GM12878 (cell line): Measurements from ENCODE around the gene DOK1. TPM values are rescaled to one million over a fixed set of nuclear protein-coding genes. Genes with fewer than 3 reads are reported as not detected.

Experiments
- IRF4 ChIP-seq: IDR thresholded peaks from 2 replicates; pipeline ENCODE4 v1.6.1; 2011; ENCODE audit warnings: low read depth, low read length
- LARP7 ChIP-seq: fragments of 450-650 bp; IDR thresholded peaks from 2 replicates; pipeline ENCODE4 v1.6.1; 2017; ENCODE audit warnings: mild to moderate bottlenecking
- MYB ChIP-seq: fragments of 150-350 bp; IDR thresholded peaks from 2 replicates; pipeline ENCODE4 v1.6.1; 2014; ENCODE audit warnings: mild to moderate bottlenecking, low read depth, low read length, borderline replicate concordance
- NFYB ChIP-seq: IDR thresholded peaks from 2 replicates; pipeline ENCODE4 v1.6.1; 2011; ENCODE audit warnings: low read depth, mild to moderate bottlenecking, low read length, improper control_type of control experiment, moderate library complexity; ENCODE audit not compliant: insufficient read depth
- NR2C1 ChIP-seq: fragments of 450-650 bp; IDR thresholded peaks from 2 replicates; pipeline ENCODE4 v1.6.1; 2017; ENCODE audit warnings: antibody characterized with exemption, mild to moderate bottlenecking, moderate library complexity
- NR2C2 ChIP-seq: IDR thresholded peaks from 2 replicates; pipeline ENCODE4 v1.6.1; 2011; ENCODE audit warnings: borderline replicate concordance, low read depth; ENCODE audit not compliant: control insufficient read depth, insufficient read length
- NR2F1 ChIP-seq: fragments of 450-650 bp; conservative IDR thresholded peaks from 2 replicates; pipeline ENCODE4 v1.6.1; 2017; ENCODE audit warnings: mild to moderate bottlenecking
- PML ChIP-seq: IDR thresholded peaks from 2 replicates; pipeline ENCODE4 v1.6.1; 2012; ENCODE audit warnings: low read length, inconsistent platforms
- RCOR1 ChIP-seq: conservative IDR thresholded peaks from 2 replicates; pipeline ENCODE4 v1.6.1; 2012; ENCODE audit warnings: low read depth, low read length, improper control_type of control experiment
- SMAD1 ChIP-seq: fragments of 450-650 bp; IDR thresholded peaks from 2 replicates; pipeline ENCODE4 v1.6.1; 2018; ENCODE audit warnings: mild to moderate bottlenecking, low read depth; ENCODE audit not compliant: partially characterized antibody
- SMARCA5 ChIP-seq: fragments of 450-650 bp; IDR thresholded peaks from 2 replicates; pipeline ENCODE4 v1.6.1; 2017; ENCODE audit warnings: mild to moderate bottlenecking
- SMC3 ChIP-seq: IDR thresholded peaks from 2 replicates; pipeline ENCODE4 v1.6.1; 2011; ENCODE audit warnings: low read length, improper control_type of control experiment, borderline replicate concordance
- SREBF2 ChIP-seq: IDR thresholded peaks from 2 replicates; pipeline ENCODE4 v1.6.1; 2012; ENCODE audit warnings: mild to moderate bottlenecking, low read length
- STAT1 ChIP-seq: fragments of 450-650 bp; conservative IDR thresholded peaks from 2 replicates; pipeline ENCODE4 v1.6.1; 2014; ENCODE audit warnings: antibody characterized with exemption, mild to moderate bottlenecking
- TARDBP ChIP-seq: IDR thresholded peaks from 2 replicates; pipeline ENCODE4 v1.6.1; 2016; ENCODE audit warnings: borderline replicate concordance
- ZNF207 ChIP-seq: fragments of 450-650 bp; IDR thresholded peaks from 2 replicates; pipeline ENCODE4 v1.6.1; 2014; ENCODE audit warnings: antibody characterized with exemption, mild to moderate bottlenecking, borderline replicate concordance
- ZNF384 ChIP-seq: IDR thresholded peaks from 2 replicates; pipeline ENCODE4 v1.6.1; 2012; ENCODE audit warnings: low read depth, mild to moderate bottlenecking, low read length, improper control_type of control experiment, borderline replicate concordance
- polyA plus RNA-seq, 11 experiments: library from polyadenylated mRNA; depleted of rRNA in 4 of 11; unstranded in 6 of 11; stranded (reverse) in 5 of 11; fragments of >200 nt; fragmentation: Nextera tagmentation in 4 of 11; fragmentation: Illumina TruSeq in 1 of 11; extraction: Ambion mirVana in 4 of 11; extraction: Trizol in 1 of 11; gene quantifications; 1 replicate in 1 of 11; 2 replicates in 10 of 11; pipeline versions ENCODE4 v1.2.1 to v1.2.3, GENCODE V29; 2011 to 2016; ENCODE audit warnings: inconsistent platforms in 2 of 11, missing spikeins in 2 of 11, low read depth in 1 of 11
- total RNA-seq, 4 experiments: library from RNA; depleted of rRNA in 3 of 4; stranded (reverse); fragments of >200 nt in 3 of 4; fragmentation: Illumina TruSeq in 1 of 4; extraction: Trizol in 1 of 4; gene quantifications; 2 replicates each; pipeline versions ENCODE4 v1.2.1 to v1.2.3, GENCODE V29; 2013 to 2021
- TF ChIP-seq, protein P1 (sequence below): fragments of 450-650 bp; IDR thresholded peaks from 2 replicates; pipeline ENCODE4 v1.6.1; 2016; ENCODE audit warnings: mild to moderate bottlenecking
- TF ChIP-seq, protein P2 (sequence below): fragments of 450-650 bp; IDR thresholded peaks from 2 replicates; pipeline ENCODE4 v1.6.1; 2016; ENCODE audit warnings: mild to moderate bottlenecking, moderate library complexity, borderline replicate concordance
- TF ChIP-seq, protein P3 (sequence below): fragments of 450-650 bp; formaldehyde crosslinking; IDR thresholded peaks from 2 replicates; pipeline ENCODE4 v1.4.0; 2022; ENCODE audit warnings: mild to moderate bottlenecking, moderate library complexity
- TF ChIP-seq, protein P4 (sequence below): IDR thresholded peaks from 2 replicates; pipeline ENCODE4 v1.6.1; 2012; ENCODE audit warnings: low read depth, low read length, improper control_type of control experiment

DOK1 gene
- total and polyA plus RNA-seq, 10 of the 15 experiments (the other 5 are each of a cell fraction or from before 2014, with no cell fraction given), result 1.4 to 104 (median 59.7) TPM

DNA sequence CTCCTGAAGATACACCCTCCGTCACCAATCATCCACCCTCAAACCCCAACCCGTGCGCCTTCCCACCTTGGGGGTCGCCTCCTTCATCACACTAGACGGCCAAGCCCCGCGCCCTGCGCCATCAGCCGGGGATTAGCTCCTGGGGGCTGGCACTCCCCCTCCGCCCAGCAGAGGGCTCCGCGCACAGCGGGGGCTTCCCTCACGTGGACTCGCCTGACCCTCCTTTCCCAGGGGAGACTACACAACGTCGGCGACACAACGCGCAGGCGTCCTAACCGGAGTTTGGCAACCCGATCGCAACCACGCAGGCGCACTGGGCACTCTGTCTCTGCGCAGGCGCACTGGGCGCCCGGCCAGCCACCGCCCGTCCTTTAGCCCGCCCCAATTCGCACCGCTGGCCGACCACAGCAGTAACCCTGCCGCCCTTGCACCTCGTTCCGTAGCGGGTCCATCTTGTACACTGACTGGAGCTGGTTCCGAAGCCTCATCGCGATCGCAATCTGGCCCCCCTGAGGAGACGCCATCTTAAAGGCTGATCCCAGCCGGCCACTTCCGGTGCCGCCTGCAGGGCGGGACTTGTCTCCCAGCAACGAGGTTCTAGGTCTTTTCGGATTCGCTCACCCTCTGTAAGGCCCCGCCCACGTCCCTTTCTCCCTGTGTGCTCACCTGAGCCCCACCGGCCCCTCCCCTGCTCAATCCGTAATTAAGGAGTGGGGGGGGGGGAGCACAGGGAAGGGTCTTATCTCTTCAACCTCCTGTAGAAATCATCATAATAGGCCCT, 47.2 kb upstream of the DOK1 start, which contains the start of gene PCGF1 (continued):
- no peak; the same call in 1 of the 2 replicates for TF ChIP-seq NR2C1
- TF ChIP-seq, protein P1, sequence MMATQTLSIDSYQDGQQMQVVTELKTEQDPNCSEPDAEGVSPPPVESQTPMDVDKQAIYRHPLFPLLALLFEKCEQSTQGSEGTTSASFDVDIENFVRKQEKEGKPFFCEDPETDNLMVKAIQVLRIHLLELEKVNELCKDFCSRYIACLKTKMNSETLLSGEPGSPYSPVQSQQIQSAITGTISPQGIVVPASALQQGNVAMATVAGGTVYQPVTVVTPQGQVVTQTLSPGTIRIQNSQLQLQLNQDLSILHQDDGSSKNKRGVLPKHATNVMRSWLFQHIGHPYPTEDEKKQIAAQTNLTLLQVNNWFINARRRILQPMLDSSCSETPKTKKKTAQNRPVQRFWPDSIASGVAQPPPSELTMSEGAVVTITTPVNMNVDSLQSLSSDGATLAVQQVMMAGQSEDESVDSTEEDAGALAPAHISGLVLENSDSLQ, result peak; percentile 21; the same call in 1 of the 2 replicates
- TF ChIP-seq, protein P2, sequence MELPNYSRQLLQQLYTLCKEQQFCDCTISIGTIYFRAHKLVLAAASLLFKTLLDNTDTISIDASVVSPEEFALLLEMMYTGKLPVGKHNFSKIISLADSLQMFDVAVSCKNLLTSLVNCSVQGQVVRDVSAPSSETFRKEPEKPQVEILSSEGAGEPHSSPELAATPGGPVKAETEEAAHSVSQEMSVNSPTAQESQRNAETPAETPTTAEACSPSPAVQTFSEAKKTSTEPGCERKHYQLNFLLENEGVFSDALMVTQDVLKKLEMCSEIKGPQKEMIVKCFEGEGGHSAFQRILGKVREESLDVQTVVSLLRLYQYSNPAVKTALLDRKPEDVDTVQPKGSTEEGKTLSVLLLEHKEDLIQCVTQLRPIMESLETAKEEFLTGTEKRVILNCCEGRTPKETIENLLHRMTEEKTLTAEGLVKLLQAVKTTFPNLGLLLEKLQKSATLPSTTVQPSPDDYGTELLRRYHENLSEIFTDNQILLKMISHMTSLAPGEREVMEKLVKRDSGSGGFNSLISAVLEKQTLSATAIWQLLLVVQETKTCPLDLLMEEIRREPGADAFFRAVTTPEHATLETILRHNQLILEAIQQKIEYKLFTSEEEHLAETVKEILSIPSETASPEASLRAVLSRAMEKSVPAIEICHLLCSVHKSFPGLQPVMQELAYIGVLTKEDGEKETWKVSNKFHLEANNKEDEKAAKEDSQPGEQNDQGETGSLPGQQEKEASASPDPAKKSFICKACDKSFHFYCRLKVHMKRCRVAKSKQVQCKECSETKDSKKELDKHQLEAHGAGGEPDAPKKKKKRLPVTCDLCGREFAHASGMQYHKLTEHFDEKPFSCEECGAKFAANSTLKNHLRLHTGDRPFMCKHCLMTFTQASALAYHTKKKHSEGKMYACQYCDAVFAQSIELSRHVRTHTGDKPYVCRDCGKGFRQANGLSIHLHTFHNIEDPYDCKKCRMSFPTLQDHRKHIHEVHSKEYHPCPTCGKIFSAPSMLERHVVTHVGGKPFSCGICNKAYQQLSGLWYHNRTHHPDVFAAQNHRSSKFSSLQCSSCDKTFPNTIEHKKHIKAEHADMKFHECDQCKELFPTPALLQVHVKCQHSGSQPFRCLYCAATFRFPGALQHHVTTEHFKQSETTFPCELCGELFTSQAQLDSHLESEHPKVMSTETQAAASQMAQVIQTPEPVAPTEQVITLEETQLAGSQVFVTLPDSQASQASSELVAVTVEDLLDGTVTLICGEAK, result peak; percentile 90
- TF ChIP-seq NFYB, result peak; percentile 55; the same call in 1 of the 2 replicates
- TF ChIP-seq, protein P3, sequence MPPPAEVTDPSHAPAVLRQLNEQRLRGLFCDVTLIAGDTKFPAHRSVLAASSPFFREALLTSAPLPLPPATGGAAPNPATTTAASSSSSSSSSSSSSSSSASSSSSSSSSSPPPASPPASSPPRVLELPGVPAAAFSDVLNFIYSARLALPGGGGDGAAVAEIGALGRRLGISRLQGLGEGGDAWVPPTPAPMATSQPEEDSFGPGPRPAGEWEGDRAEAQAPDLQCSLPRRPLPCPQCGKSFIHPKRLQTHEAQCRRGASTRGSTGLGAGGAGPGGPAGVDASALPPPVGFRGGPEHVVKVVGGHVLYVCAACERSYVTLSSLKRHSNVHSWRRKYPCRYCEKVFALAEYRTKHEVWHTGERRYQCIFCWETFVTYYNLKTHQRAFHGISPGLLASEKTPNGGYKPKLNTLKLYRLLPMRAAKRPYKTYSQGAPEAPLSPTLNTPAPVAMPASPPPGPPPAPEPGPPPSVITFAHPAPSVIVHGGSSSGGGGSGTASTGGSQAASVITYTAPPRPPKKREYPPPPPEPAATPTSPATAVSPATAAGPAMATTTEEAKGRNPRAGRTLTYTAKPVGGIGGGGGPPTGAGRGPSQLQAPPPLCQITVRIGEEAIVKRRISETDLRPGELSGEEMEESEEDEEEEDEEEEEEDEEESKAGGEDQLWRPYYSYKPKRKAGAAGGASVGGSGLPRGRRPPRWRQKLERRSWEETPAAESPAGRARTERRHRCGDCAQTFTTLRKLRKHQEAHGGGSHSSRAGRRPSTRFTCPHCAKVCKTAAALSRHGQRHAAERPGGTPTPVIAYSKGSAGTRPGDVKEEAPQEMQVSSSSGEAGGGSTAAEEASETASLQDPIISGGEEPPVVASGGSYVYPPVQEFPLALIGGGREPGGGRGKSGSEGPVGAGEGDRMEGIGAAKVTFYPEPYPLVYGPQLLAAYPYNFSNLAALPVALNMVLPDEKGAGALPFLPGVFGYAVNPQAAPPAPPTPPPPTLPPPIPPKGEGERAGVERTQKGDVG, result no peak
- TF ChIP-seq SMC3, result peak; percentile 56
- peak; percentile 38; the same call in 1 of the 2 replicates for TF ChIP-seq ZNF207
- peak; percentile 27 for TF ChIP-seq SMAD1
- TF ChIP-seq IRF4, result no peak
- no peak for TF ChIP-seq NR2C2
- TF ChIP-seq, protein P4, sequence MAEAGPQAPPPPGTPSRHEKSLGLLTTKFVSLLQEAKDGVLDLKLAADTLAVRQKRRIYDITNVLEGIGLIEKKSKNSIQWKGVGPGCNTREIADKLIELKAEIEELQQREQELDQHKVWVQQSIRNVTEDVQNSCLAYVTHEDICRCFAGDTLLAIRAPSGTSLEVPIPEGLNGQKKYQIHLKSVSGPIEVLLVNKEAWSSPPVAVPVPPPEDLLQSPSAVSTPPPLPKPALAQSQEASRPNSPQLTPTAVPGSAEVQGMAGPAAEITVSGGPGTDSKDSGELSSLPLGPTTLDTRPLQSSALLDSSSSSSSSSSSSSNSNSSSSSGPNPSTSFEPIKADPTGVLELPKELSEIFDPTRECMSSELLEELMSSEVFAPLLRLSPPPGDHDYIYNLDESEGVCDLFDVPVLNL, result no peak
- TF ChIP-seq RCOR1, result 0 out of 2 replicates have a peak, but pooled peaks have one; percentile 59
- no peak for TF ChIP-seq TARDBP
- TF ChIP-seq PML, result peak; percentile 67; the same call in 1 of the 2 replicates
- TF ChIP-seq LARP7, result peak; percentile 80
- no peak for TF ChIP-seq ZNF384
- no peak for TF ChIP-seq SREBF2
- TF ChIP-seq MYB, result no peak
- peak; percentile 85 for TF ChIP-seq NR2F1
- peak; percentile 84; the same call in 1 of the 2 replicates for TF ChIP-seq SMARCA5
- no peak; the same call in 1 of the 2 replicates for TF ChIP-seq STAT1
